NCI-H2107 (cell line): ENCODE data around the gene PTTG2.

Experiments
- DNase-seq: peaks from one replicate; lab custom pipeline; 2025; lab: John Stamatoyannopoulos, UW

PTTG2 gene

GRCh38 chr4:38009949-38010348, 49.8 kb downstream of the PTTG2 start:
- no peak for DNase-seq
